GM12878 (cell line): ENCODE results near the gene TMEM238L. TPM values are rescaled to one million over a fixed set of nuclear protein-coding genes. Genes with fewer than 3 reads are reported as not detected.

Experiments
- ATAC-seq: fragments of 200-7000 bp; cut with Tn5 transposase; 3 replicates; pipeline ENCODE4 v1.9.1; 2020; ENCODE audit warnings: mild to moderate bottlenecking, moderate library complexity
- BruUV-seq: library from RNA; stranded (reverse); fragments of 400-500 nt; replicated peaks from 2 replicates; lab custom pipeline; 2021; lab: Mats Ljungman, UMichigan
- CTCF ChIA-PET: fragments of 300-600 bp; sonication (Branson Sonifier 250); formaldehyde crosslinking; extraction: SDS; loops from one replicate; lab custom pipeline; 2021; ENCODE audit warnings: inconsistent platforms; lab: Yijun Ruan, JAX
- POLR2A ChIA-PET: fragments of 350-600 bp; formaldehyde crosslinking; extraction: SDS; loops from one replicate; lab custom pipeline; 2021; ENCODE audit warnings: inconsistent platforms; lab: Charles Lee
- RAD21 ChIA-PET: fragments of 300-600 bp; sonication (Branson Sonifier 250); formaldehyde crosslinking; loops from one replicate; lab custom pipeline; 2023; ENCODE audit warnings: antibody characterized with exemption; ENCODE audit not compliant: unreplicated experiment; lab: Charles Lee
- SMC1A ChIA-PET: fragments of 300-600 bp; sonication (Branson Sonifier 250); formaldehyde crosslinking; loops from one replicate; lab custom pipeline; 2023; ENCODE audit not compliant: unreplicated experiment, uncharacterized antibody; lab: Charles Lee
- DNase-seq: peaks from one replicate; pipeline ENCODE4 v3.0.0-alpha.2; 2011; ENCODE audit warnings: low read depth, low spot score
- FAIRE-seq: peaks from 3 replicates; lab custom pipeline; 2011; peaks lifted over from hg19 to GRCh38; lab: Jason Lieb, UNC
- H2AFZ ChIP-seq: 2 replicates; pipeline ENCODE4 v1.6.0; 2011; ENCODE audit warnings: low read depth, low read length, control low read depth; ENCODE audit not compliant: control insufficient read depth
- H3K27ac ChIP-seq: 2 replicates; pipeline ENCODE4 v1.5.1; 2011; ENCODE audit warnings: control low read depth; ENCODE audit not compliant: control insufficient read depth, insufficient read depth
- H3K27me3 ChIP-seq, 2 experiments: replicated peaks in 1 of 2; 2 replicates each; pipeline versions ENCODE4 v1.6.0 to v1.6.1; 2011; ENCODE audit warnings: low read length in 1 of 2; ENCODE audit not compliant: control insufficient read depth in 2 of 2, insufficient read depth in 2 of 2
- H3K36me3 ChIP-seq, 2 experiments: 2 replicates each; pipeline ENCODE4 v1.5.1; 2011; ENCODE audit warnings: low read length in 1 of 2; ENCODE audit not compliant: control insufficient read depth in 2 of 2, insufficient read depth in 2 of 2
- H3K4me1 ChIP-seq: 2 replicates; pipeline ENCODE4 v1.6.1; 2011; ENCODE audit warnings: mild to moderate bottlenecking, low read length, moderate library complexity, mixed read lengths; ENCODE audit not compliant: control insufficient read depth, insufficient read depth
- H3K4me2 ChIP-seq: 2 replicates; pipeline ENCODE4 v1.6.0; 2011; ENCODE audit warnings: control low read depth; ENCODE audit not compliant: control insufficient read depth, insufficient read depth
- H3K4me3 ChIP-seq: fragments of 200-600 bp; sonication (generic); 2 replicates; pipeline ENCODE4 v1.5.1; 2016
- H3K79me2 ChIP-seq: 2 replicates; pipeline ENCODE4 v1.6.0; 2011; ENCODE audit warnings: low read length; ENCODE audit not compliant: control insufficient read depth, insufficient read depth
- H3K9ac ChIP-seq: 2 replicates; pipeline ENCODE4 v1.8.0; 2011; ENCODE audit warnings: low read length, control low read depth, mixed read lengths; ENCODE audit not compliant: control insufficient read depth, insufficient read depth
- H3K9me3 ChIP-seq: replicated peaks from 3 replicates; pipeline ENCODE4 v1.5.1; 2011; ENCODE audit warnings: mild to moderate bottlenecking, low read length; ENCODE audit not compliant: control insufficient read depth, insufficient read depth
- H4K20me1 ChIP-seq: 2 replicates; pipeline ENCODE4 v1.6.0; 2011; ENCODE audit not compliant: control insufficient read depth, insufficient read depth
- CREB1 ChIP-seq: IDR thresholded peaks from 2 replicates; pipeline ENCODE4 v1.6.1; 2012; ENCODE audit warnings: low read depth, mild to moderate bottlenecking, inconsistent platforms
- ELK1 ChIP-seq: IDR thresholded peaks from 2 replicates; pipeline ENCODE4 v1.6.1; 2012; ENCODE audit warnings: low read depth, low read length, improper control_type of control experiment
- JUNB ChIP-seq: IDR thresholded peaks from 2 replicates; pipeline ENCODE4 v1.6.1; 2016; ENCODE audit warnings: antibody characterized with exemption, mild to moderate bottlenecking
- RBBP5 ChIP-seq: fragments of 200-600 bp; sonication (generic); conservative IDR thresholded peaks from 2 replicates; pipeline ENCODE4 v1.6.1; 2016
- SIX5 ChIP-seq: IDR thresholded peaks from 2 replicates; pipeline ENCODE4 v1.6.1; 2011; ENCODE audit warnings: mild to moderate bottlenecking, low read depth, low read length, moderate library complexity; ENCODE audit not compliant: severe bottlenecking
- WGBS: methylation state at CpG from one replicate; pipeline ENCODE4 v1.1.6; 2016; ENCODE audit warnings: low lambda C conversion rate; ENCODE audit not compliant: insufficient replicate concordance, insufficient coverage; ENCODE audit errors: missing lambda C conversion rate; 5-methylcytosine and 5-hydroxymethylcytosine counted together
- in situ Hi-C: fragments of 300-500 bp; cut with MboI; formaldehyde crosslinking; loops from 9 replicates; pipeline ENCODE4 v1.14.3; 2018; ENCODE audit warnings: mixed read lengths
- intact Hi-C: fragments of 100-400 bp; cut with micrococcal nuclease; formaldehyde crosslinking; loops from one replicate; pipeline ENCODE4 v1.14.2; 2022; ENCODE audit not compliant: unreplicated experiment
- polyA plus RNA-seq, 11 experiments: library from polyadenylated mRNA; depleted of rRNA in 4 of 11; unstranded in 6 of 11; stranded (reverse) in 5 of 11; fragments of >200 nt; fragmentation: Nextera tagmentation in 4 of 11; fragmentation: Illumina TruSeq in 1 of 11; extraction: Ambion mirVana in 4 of 11; extraction: Trizol in 1 of 11; gene quantifications; 1 replicate in 1 of 11; 2 replicates in 10 of 11; pipeline versions ENCODE4 v1.2.1 to v1.2.3, GENCODE V29; 2011 to 2016; ENCODE audit warnings: inconsistent platforms in 2 of 11, missing spikeins in 2 of 11, low read depth in 1 of 11
- total RNA-seq, 4 experiments: library from RNA; depleted of rRNA in 3 of 4; stranded (reverse); fragments of >200 nt in 3 of 4; fragmentation: Illumina TruSeq in 1 of 4; extraction: Trizol in 1 of 4; gene quantifications; 2 replicates each; pipeline versions ENCODE4 v1.2.1 to v1.2.3, GENCODE V29; 2013 to 2021

TMEM238L gene
- total and polyA plus RNA-seq, 10 of the 15 experiments (the other 5 are each of a cell fraction or from before 2014, with no cell fraction given): not detected

DNA sequence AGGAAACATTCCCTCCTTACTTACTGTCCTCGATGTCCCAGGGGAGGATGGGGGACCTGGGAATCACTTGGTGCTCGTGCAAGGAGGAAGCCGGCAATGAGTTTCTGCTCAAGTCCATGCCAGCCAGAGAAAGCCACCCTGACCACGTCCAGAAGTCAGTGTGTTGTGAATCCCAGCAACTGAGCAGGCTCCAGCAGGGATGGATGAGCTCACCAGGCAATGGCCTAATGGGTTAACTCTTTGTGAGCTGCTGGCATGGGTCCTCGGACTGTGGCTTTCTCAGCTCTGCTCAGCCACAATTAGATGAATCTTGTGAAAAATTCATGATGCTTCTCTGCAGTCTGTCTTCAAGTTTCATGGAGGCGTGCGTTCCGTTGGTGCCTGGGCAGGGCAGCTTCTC lies 34.0 kb upstream of the TMEM238L start, which contains the start of gene PIRT:
PIRT (minus strand) TSS at position 167 of the 400 bp plus-strand sequence. CDS start 12,442 bp downstream, outside the sequence.
- Histone ChIP-seq H3K4me2 (no peak within 1 kb of the TSS), H3K4me1 (no peaks in the 10 kb centered on the region), H4K20me1 (no peaks in the 10 kb centered on the region), H3K27ac (no peak within 1 kb of the TSS), H3K27me3 (0 out of 4 replicates have a peak, but pooled peaks cover 0 to 1% of the 10 kb centered on the region in 2 experiments), H3K79me2 (no peaks in the 10 kb centered on the region), H3K4me3 (no peak within 1 kb of the TSS), H3K9me3 (no peaks in the 10 kb centered on the region), H3K36me3 (no peaks in the 10 kb centered on the region), H3K9ac (no peak within 1 kb of the TSS), H2AFZ (no peak within 1 kb of the TSS)
- SMC1A ChIA-PET: no interaction called here
- POLR2A ChIA-PET: no interaction called here
- CTCF ChIA-PET: interaction anchor here (1.1 kb wide), 1 partner anchor 39 kb away, joined by 3 read pairs; no protein-coding TSS in a partner anchor
- intact Hi-C loops: no loop called here
- in situ Hi-C loops: no loop called here
- ATAC-seq (no peak), FAIRE-seq (no peak), DNase-seq (no peak)
- RAD21 ChIA-PET: no interaction called here
- WGBS: 36% methylated on average over 8 of the region's 8 CpGs
- no peak for TF ChIP-seq SIX5
- BruUV-seq: no TSS peak

DNA sequence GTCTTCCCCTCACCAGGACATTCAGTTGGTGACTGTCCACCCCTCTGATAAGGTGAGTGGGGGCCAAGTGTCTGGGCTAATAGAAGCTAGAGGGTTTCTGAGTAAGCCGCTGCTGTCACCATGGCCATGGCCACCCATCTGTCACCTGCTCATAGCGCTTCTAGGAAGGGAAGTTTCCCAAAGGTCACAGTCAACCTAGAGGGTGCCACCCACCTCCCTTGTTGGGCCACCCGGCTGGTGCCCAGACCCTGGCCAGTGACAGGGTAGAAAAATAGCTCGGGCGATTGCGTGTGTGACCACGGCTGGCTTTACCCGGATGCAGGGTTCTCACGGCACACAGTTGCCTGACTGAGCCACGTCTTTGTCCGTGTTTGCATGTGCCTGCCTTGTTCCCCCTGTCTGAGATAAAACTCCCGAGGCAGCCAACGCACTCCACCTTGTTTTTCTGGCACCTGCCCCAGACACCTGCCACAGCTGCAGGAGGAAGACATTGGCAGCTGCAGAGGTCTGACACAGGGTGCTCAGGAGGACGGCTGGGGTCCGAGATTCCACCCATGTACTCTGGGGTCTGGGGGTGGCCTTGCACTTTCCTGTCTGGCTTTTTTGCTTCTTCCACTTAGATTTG lies 33.2 kb upstream of the TMEM238L start:
- POLR2A ChIA-PET: no interaction called here
- H3K27me3 ChIP-seq: 0 out of 4 replicates have a peak, but pooled peaks cover 0 to 1% of the 10 kb centered on the region in 2 experiments
- no peak for TF ChIP-seq SIX5
- no peak for TF ChIP-seq JUNB
- no peak for TF ChIP-seq CREB1
- no peak for TF ChIP-seq ELK1
- TF ChIP-seq RBBP5: no peak
- TF ChIP-seq, all 136 proteins: peak for 0
- no peaks in the 10 kb centered on the region for H4K20me1 ChIP-seq
- no peaks in the 10 kb centered on the region for H3K4me1 ChIP-seq
- 32% methylated on average over 15 of the region's 15 CpGs for WGBS
- H3K36me3 ChIP-seq: no peaks in the 10 kb centered on the region
- BruUV-seq: no TSS peak
- no peaks in the 10 kb centered on the region for H3K9me3 ChIP-seq
- no peak for DNase-seq
- intact Hi-C loops: no loop called here
- no peak overlapping the region for H2AFZ ChIP-seq
- H3K4me3 ChIP-seq: no peak overlapping the region
- no peak overlapping the region for H3K27ac ChIP-seq
- in situ Hi-C loops: no loop called here
- CTCF ChIA-PET: interaction anchor here (0.5 to 1.1 kb wide), 2 partner anchors 38 to 64 kb away, joined by 3 read pairs; no protein-coding TSS in a partner anchor
- no peak overlapping the region for H3K4me2 ChIP-seq
- no peak overlapping the region for H3K9ac ChIP-seq
- RAD21 ChIA-PET: no interaction called here
- ATAC-seq: no peak
- no peaks in the 10 kb centered on the region for H3K79me2 ChIP-seq
- FAIRE-seq: no peak
- SMC1A ChIA-PET: no interaction called here
